Small intestine (tissue), 7 donors: Measurements from ENCODE around the gene CCDC63. TPM values are rescaled to one million over a fixed set of nuclear protein-coding genes. Genes with fewer than 3 reads are reported as not detected.

ENCODE experiments used
- DNase-seq, 2 donors: peaks; one replicate each; pipeline versions ENCODE4 v3.0.0 to v3.0.0-alpha.2; 2013
- FAIRE-seq: peaks from 2 replicates; lab custom pipeline; 2012; peaks lifted over from hg19 to GRCh38; lab: Jason Lieb, UNC
- H3K27ac ChIP-seq, 3 donors: one replicate each; pipeline ENCODE4 v1.5.1; 2013; ENCODE audit warnings: low read length in 2 of 3, mild to moderate bottlenecking in 2 of 3, control low read depth in 1 of 3, inconsistent platforms in 1 of 3, low read depth in 1 of 3, moderate library complexity in 1 of 3
- H3K27me3 ChIP-seq, 3 donors: one replicate each; pipeline ENCODE4 v1.6.1; 2013; ENCODE audit warnings: low read length in 3 of 3, inconsistent platforms in 1 of 3; ENCODE audit not compliant: control insufficient read depth in 3 of 3, insufficient read depth in 3 of 3
- H3K36me3 ChIP-seq, 3 donors: one replicate each; pipeline ENCODE4 v1.6.1; 2013; ENCODE audit warnings: low read length in 3 of 3, inconsistent platforms in 1 of 3, low read depth in 1 of 3, mild to moderate bottlenecking in 1 of 3, moderate library complexity in 1 of 3; ENCODE audit not compliant: control insufficient read depth in 3 of 3, insufficient read depth in 2 of 3
- H3K4me1 ChIP-seq, 3 donors: one replicate each; pipeline ENCODE4 v1.6.1; 2013; ENCODE audit warnings: low read length in 2 of 3, inconsistent platforms in 1 of 3, low read depth in 1 of 3, mild to moderate bottlenecking in 1 of 3, moderate library complexity in 1 of 3; ENCODE audit not compliant: control insufficient read depth in 3 of 3, insufficient read depth in 2 of 3
- H3K4me3 ChIP-seq, 3 donors: one replicate each; pipeline ENCODE4 v1.5.1; 2013; ENCODE audit warnings: low read length in 3 of 3, control low read depth in 1 of 3, inconsistent platforms in 1 of 3, low read depth in 1 of 3, mild to moderate bottlenecking in 1 of 3, moderate library complexity in 1 of 3
- H3K9me3 ChIP-seq, 2 donors: one replicate each; pipeline ENCODE4 v1.6.1; 2013; ENCODE audit warnings: low read depth in 1 of 2, low read length in 1 of 2; ENCODE audit not compliant: control insufficient read depth in 2 of 2, insufficient read depth in 1 of 2
- WGBS, 3 donors: extraction: QIAGEN DNeasy Blood & Tissue Kit; methylation state at CpG; one replicate each; pipeline ENCODE4 v1.1.7; 2013; 5-methylcytosine and 5-hydroxymethylcytosine counted together
- polyA plus RNA-seq, 4 donors: library from polyadenylated mRNA; stranded (reverse) in 3 of 4; unstranded in 1 of 4; fragments of 200-250 nt in 3 of 4; fragments of 120-200 nt in 1 of 4; gene quantifications; one replicate each; pipeline versions ENCODE4 v1.2.1 to v1.2.3, GENCODE V29; 2013
- donor health status: healthy with polysubstance abuse.
- donor health status: control.
- donor health status: control.
- donor health status: Bipolar disorder and iron deficiency.
- donor health status: healthy.

CCDC63 gene
- polyA plus RNA-seq, 4 donors = not detected

DNA sequence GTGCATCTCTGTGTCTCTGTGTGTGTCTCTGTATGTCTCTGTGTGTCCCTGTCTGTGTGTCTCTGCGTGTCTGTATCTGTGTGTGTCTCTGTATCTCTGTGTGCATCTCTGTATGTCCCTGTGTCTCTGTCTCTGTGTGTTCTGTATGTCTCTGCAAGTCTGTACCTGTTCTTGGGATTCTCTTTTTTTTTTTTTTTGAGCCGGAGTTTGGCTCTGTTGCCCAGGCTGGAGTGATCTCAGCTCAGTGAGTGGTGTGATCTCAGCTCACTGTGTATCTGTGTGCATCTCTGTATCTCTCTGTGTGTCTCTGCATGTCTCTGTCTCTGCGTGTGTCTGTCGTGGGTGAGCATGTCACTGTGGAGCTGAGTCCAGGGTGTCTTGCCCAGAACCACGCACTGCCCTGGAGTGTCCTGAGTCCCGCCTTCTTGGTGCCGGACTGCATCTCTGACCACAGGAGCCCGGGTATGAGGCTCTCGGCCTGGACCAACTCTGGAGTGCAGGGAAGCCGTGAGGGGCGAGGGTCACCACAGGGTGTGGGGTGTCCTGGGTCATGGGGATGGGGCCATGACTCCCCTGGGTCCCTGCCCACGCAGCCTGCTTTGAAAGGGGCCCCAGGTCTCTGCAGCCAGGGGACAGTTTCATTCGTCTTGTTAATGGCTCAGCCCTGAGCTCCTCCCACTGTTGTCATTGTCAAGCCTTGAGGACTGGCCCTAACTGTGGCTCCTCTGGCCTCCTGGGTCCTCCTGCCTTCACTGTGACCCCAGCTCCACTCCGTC, 61.8 kb downstream of the CCDC63 start:
- WGBS, 3 donors = 56 to 74% (median 66%) methylated on average over 14 of the region's 14 CpGs
- H3K27ac ChIP-seq = no peak overlapping the region
- H3K9me3 ChIP-seq = peaks cover 0 to 1% of the 10 kb centered on the region in 2 donors

DNA sequence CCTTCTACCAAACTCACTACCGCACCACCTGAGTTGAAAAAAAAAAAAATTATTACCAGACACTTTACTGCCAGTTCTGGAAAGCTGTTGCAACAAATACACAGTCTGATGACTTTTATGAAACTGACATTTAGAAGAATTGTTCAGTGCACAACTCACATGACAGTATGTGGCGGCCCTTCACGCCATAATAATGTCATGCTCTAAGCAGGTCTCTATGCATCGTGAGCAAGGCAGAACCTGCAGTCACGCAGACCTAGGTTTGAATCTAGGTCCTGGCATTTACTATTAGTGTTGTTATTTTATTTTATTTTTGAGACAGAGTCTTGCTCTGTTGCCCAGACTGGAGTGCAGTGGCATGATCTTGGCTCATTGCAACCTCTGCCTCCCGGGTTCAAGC, 65.5 kb downstream of the CCDC63 start:
- H3K27me3 ChIP-seq = no peaks in the 10 kb centered on the region
- H3K4me3 ChIP-seq = no peak overlapping the region
- H3K9me3 ChIP-seq = no peaks in the 10 kb centered on the region
- FAIRE-seq (no peak), DNase-seq (no peak)
- H3K36me3 ChIP-seq = no peaks in the 10 kb centered on the region
- 81 to 90% (median 87%) methylated on average over 6 of the region's 6 CpGs for WGBS, 3 donors
- no peak overlapping the region for H3K27ac ChIP-seq
- no peaks in the 10 kb centered on the region for H3K4me1 ChIP-seq

More for the DNA sequence above, 61.8 kb downstream of the CCDC63 start:
- DNase-seq (no peak), FAIRE-seq (no peak)
- no peak overlapping the region for H3K4me3 ChIP-seq
- H3K27me3 ChIP-seq = no peaks in the 10 kb centered on the region
- no peaks in the 10 kb centered on the region for H3K4me1 ChIP-seq
- no peaks in the 10 kb centered on the region for H3K36me3 ChIP-seq

DNA sequence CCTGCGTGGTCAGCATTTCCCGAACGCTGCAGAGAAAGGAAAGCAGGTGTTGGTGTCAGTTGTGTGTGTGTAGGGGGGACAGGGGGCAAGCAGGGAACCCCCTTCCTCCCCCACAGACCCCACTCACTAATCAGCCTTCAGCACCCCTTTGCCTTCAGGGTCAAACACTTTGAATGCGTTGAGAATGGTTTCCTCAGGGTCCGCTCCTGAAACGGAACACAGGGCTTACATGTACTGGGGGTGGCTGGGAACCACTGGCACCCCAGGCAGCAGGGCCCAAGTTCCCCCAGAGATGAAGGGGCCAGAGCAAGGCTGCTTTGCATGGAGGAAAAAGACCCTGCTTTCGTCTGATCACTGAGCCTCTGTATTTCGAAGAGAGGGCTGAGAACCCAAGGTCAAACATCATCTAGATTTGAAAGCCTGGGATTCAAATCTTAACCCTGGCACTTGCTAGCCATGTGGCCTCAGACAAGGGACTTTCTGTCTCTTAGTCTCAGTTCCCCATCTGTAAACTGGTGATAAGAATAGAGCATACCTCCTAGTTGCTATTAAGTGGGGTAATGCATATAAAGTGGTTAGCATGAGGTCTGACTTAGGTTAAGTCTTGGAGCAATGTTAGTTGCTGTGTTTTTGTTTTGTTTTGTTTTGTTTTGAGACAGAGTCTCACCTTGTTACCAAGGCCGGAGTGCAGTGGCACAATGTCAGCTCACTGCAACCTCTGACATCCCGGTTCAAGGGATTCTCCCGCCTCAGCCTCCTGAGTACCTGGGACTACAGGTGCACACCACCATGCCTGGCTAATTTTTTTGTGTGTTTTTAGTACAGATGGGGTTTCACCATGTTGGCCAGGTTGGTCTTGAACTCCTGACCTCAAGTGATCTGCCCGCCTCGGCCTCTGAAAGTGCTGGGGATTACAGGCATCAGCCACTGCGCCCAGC, 66.6 kb downstream of the CCDC63 start:
- 80 to 85% (median 82%) methylated on average over 14 of the region's 14 CpGs for WGBS, 3 donors

DNA sequence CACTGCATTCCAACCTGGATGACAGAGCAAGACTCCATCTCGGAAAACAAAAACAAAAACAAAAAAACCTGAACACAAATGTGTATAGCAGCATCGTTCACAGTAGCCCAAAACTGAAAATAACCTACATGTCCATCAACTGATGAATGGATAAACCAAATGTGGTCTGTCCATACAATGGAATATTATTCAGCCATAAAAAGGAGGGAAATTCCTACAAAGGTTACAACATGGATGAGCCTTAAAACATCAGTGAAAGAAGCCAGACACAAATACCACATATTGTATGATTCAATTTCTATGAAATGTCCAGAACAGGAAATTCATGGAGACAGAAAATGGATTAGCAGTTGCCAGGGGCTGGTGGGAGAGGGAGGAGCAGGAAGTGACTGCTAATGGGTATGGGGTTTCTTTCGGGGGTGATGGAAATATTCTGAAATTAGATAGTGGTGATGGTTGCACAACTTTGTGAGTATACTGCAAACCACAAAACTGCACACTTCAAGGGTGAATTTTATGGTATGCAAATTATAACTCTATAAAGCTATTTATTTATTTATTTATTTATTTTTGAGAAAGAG, 69.6 kb downstream of the CCDC63 start:
- DNase-seq = no peak
- 72 to 83% (median 82%) methylated on average over 3 of the region's 3 CpGs for WGBS, 3 donors
- Histone ChIP-seq H3K4me3 (no peak overlapping the region), H3K4me1 (no peaks in the 10 kb centered on the region), H3K27ac (no peak overlapping the region), H3K27me3 (no peaks in the 10 kb centered on the region), H3K36me3 (no peaks in the 10 kb centered on the region), H3K9me3 (no peaks in the 10 kb centered on the region)
- no peak for FAIRE-seq

More for the DNA sequence above, 66.6 kb downstream of the CCDC63 start:
- Histone ChIP-seq H3K4me1 (no peaks in the 10 kb centered on the region), H3K9me3 (no peaks in the 10 kb centered on the region), H3K4me3 (no peak overlapping the region), H3K27me3 (no peaks in the 10 kb centered on the region), H3K36me3 (no peaks in the 10 kb centered on the region), H3K27ac (peak overlapping the region in 1 of 3 donors; percentile 81)
- no peak for DNase-seq
- no peak for FAIRE-seq

DNA sequence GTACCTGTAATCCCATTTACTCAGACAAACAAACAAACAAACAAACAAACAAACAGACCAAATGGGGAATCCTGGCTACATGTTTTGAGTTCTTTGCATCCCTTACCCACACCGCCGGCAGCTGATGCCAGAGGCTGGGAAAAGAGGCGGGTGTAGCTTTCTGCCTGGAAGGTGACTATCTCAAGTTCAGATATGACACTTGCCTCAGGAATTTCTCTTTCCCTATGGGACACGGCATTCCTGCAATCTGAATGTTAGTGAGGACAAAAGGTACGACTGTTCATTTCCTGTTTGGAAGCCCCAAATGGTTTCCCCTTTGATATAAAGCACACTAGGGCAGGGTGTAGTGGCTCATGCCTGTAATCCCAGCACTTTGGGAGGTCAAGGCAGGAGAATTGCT, 70.7 kb downstream of the CCDC63 start:
- no peak overlapping the region for H3K4me3 ChIP-seq
- no peak overlapping the region for H3K27ac ChIP-seq
- FAIRE-seq (no peak), DNase-seq (no peak)
- no peaks in the 10 kb centered on the region for H3K4me1 ChIP-seq
- 16 to 49% (median 35%) methylated on average over 5 of the region's 5 CpGs for WGBS, 3 donors
- H3K27me3 ChIP-seq = no peaks in the 10 kb centered on the region
- no peaks in the 10 kb centered on the region for H3K9me3 ChIP-seq
- no peaks in the 10 kb centered on the region for H3K36me3 ChIP-seq

DNA sequence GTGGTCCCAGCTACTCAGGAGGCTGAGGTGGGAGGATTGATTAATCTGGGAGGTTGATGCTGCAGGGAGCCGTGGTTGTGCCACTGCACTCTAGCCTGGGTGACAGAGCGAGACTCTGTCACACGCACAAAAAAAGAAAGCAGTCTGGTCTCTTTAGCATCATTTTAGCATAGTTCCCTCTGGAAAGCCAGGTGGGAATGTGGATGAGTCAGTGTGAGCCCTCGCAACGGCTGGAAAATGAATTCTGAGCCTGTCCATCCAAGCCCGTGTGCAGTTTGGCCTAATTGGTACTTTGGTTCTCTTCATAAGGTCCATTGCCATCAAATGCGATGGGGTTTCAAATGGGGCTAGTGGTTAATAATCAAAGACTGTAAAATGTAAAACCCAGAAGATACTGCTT, 71.2 kb downstream of the CCDC63 start:
- H3K27me3 ChIP-seq = no peaks in the 10 kb centered on the region
- no peak for DNase-seq
- FAIRE-seq = no peak
- H3K4me3 ChIP-seq = no peak overlapping the region
- no peaks in the 10 kb centered on the region for H3K36me3 ChIP-seq
- 77 to 86% (median 82%) methylated on average over 7 of the region's 7 CpGs for WGBS, 3 donors
- no peak overlapping the region for H3K27ac ChIP-seq
- H3K9me3 ChIP-seq = no peaks in the 10 kb centered on the region
- H3K4me1 ChIP-seq = no peaks in the 10 kb centered on the region

DNA sequence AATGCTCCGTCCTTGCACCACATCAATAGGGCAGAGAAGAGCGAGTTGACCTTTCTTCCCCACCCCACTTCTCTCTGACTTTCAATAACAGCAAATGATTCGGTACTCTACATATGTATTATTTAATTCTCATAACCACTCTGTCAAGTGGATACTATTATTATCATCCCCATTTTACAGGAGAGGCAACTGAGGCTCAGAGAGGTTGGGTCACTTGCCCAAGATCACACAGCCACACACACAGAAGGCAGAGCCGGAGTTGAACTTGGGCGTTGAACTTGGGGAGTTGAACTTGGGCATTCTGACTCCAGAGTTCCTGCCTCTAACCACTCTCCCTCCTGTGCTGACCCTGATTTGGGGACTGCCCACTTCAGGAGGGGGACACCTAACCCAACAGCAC, 72.9 kb downstream of the CCDC63 start:
- Histone ChIP-seq H3K4me1 (no peaks in the 10 kb centered on the region), H3K27ac (no peak overlapping the region), H3K9me3 (no peaks in the 10 kb centered on the region), H3K4me3 (no peak overlapping the region), H3K27me3 (peaks cover 0 to 2% (median 0%) of the 10 kb centered on the region in 3 donors), H3K36me3 (no peaks in the 10 kb centered on the region)
- no peak for FAIRE-seq
- 78 to 84% (median 81%) methylated on average over 5 of the region's 5 CpGs for WGBS, 3 donors
- DNase-seq = no peak

DNA sequence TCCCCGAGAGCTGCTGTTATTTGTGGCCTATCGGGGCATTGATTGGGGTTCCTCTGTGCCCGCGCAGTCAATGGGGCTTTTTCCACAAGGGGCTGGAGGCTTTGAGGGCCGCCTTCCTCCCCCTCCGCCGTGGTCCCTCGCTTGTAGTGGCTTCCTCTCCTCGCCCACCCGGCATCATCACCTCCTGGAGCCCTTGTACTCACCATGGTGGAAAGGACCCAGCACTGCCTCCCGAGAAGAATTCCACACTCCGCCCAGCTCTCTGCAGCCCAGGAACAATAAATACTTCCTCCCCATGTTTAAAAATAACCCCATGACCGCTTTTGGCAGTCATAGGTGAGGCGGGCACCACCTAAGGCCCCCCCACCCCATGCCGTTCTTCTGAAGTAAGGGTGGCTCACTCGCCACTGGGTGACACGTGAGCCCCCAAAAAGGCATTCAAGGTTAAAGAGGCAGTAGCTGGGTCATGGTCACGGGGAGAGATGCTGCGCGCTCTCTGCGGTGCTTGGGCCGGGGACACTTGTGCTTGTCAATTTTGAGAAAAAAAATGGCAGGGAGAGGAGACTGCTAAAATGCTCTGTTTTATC, 73.6 kb downstream of the CCDC63 start, which contains the start of gene MYL2:
TSS of gene MYL2 (minus strand) at position 256 of the 587 bp plus-strand sequence. CDS start at position 206, 50 bp downstream.
- whole genome bisulfite sequencing, 3 donors = 61 to 70% (median 69%) methylated on average over 22 of the region's 22 CpGs
- no peak within 1 kb of the TSS for H3K4me3 ChIP-seq
- no peak for FAIRE-seq

More for the DNA sequence above, 73.6 kb downstream of the CCDC63 start, which contains the start of gene MYL2:
- H3K4me1 ChIP-seq = no peaks in the 10 kb centered on the region
- H3K9me3 ChIP-seq = no peaks in the 10 kb centered on the region
- peaks cover 0 to 2% (median 0%) of the 10 kb centered on the region in 3 donors for H3K27me3 ChIP-seq
- H3K27ac ChIP-seq = no peak within 1 kb of the TSS
- DNase-seq = no peak
- H3K36me3 ChIP-seq = no peaks in the 10 kb centered on the region
